HepG2 (cell line): ENCODE results near the gene NUCB1. TPM values are rescaled to one million over a fixed set of nuclear protein-coding genes. Genes with fewer than 3 reads are reported as not detected.
A peak's percentile ranks its signal among the peaks of the same experiment; 100 is the strongest.

ENCODE experiments used
- AGO1 ChIP-seq: fragments of 200-400 bp; formaldehyde crosslinking; IDR thresholded peaks from 2 replicates; pipeline ENCODE4 v1.6.1; 2017; ENCODE audit warnings: mild to moderate bottlenecking, low read depth, low read length, moderate library complexity; ENCODE audit not compliant: poor library complexity, severe bottlenecking
- CBX2 ChIP-seq, 2 experiments: fragments of 200-600 bp in 1 of 2; sonication (generic); formaldehyde crosslinking in 1 of 2; IDR thresholded peaks; 2 replicates each; pipeline versions ENCODE4 v1.7.0 to v1.8.1; 2018 to 2022; ENCODE audit warnings: low read depth in 2 of 2, low read length in 1 of 2, mild to moderate bottlenecking in 1 of 2, missing genetic modification reagents in 1 of 2
- SMARCC2 ChIP-seq: fragments of 450-650 bp; IDR thresholded peaks from 2 replicates; pipeline ENCODE4 v1.6.1; 2017; ENCODE audit warnings: antibody characterized with exemption, mild to moderate bottlenecking
- ZFP36 ChIP-seq: fragments of 150-350 bp; IDR thresholded peaks from 2 replicates; pipeline ENCODE4 v1.6.1; 2018; ENCODE audit warnings: borderline replicate concordance, low read length, low read depth; ENCODE audit not compliant: partially characterized antibody
- ZNF136 ChIP-seq: sonication (generic); formaldehyde crosslinking; IDR thresholded peaks from 2 replicates; pipeline ENCODE4 v1.8.1; 2022; ENCODE audit warnings: low read depth, mild to moderate bottlenecking, moderate library complexity, missing genetic modification reagents
- ZNF547 ChIP-seq: sonication (generic); formaldehyde crosslinking; IDR thresholded peaks from 2 replicates; pipeline ENCODE4 v1.5.1; 2020; ENCODE audit warnings: mild to moderate bottlenecking, missing genetic modification reagents
- ZNF724P ChIP-seq: sonication (generic); formaldehyde crosslinking; IDR thresholded peaks from 2 replicates; pipeline ENCODE4 v1.8.0; 2022; ENCODE audit warnings: missing genetic modification reagents, borderline replicate concordance
- polyA plus RNA-seq, 8 experiments: library from polyadenylated mRNA; depleted of rRNA in 3 of 8; stranded (reverse) in 7 of 8; unstranded in 1 of 8; fragments of >200 nt; fragmentation: Illumina TruSeq in 4 of 8; extraction: Trizol in 4 of 8; gene quantifications; 2 replicates each; pipeline versions ENCODE4 v1.2.1 to v1.2.3, GENCODE V29; 2011 to 2016; ENCODE audit warnings: low read depth in 4 of 8, missing spikeins in 1 of 8, mixed read lengths in 1 of 8; ENCODE audit not compliant: insufficient read depth in 1 of 8
- total RNA-seq, 5 experiments: library from RNA; depleted of rRNA; stranded (reverse); fragments of >200 nt; fragmentation: Illumina TruSeq; extraction: Trizol; gene quantifications; 2 replicates each; pipeline ENCODE4 v1.2.3, GENCODE V29; 2016; ENCODE audit warnings: low read depth in 1 of 5
- TF ChIP-seq, protein P1 (sequence below): sonication (generic); formaldehyde crosslinking; IDR thresholded peaks from one replicate; pipeline ENCODE4 v1.5.1; 2020; ENCODE audit warnings: mild to moderate bottlenecking, missing genetic modification reagents; ENCODE audit errors: not compliant biosample characterization
- TF ChIP-seq, protein P2 (sequence below): sonication (generic); formaldehyde crosslinking; IDR thresholded peaks from 2 replicates; pipeline ENCODE4 v1.4.0; 2020; ENCODE audit warnings: mild to moderate bottlenecking, low read depth, missing genetic modification reagents
- TF ChIP-seq, protein P3 (sequence below): sonication (generic); formaldehyde crosslinking; IDR thresholded peaks from 2 replicates; pipeline ENCODE4 v1.4.0; 2020; ENCODE audit warnings: missing genetic modification reagents
- TF ChIP-seq, protein P4 (sequence below): sonication (generic); IDR thresholded peaks from 2 replicates; pipeline ENCODE4 v1.6.1; 2016; ENCODE audit warnings: low read depth, borderline replicate concordance
- TF ChIP-seq, protein P5 (sequence below): sonication (generic); formaldehyde crosslinking; IDR thresholded peaks from 2 replicates; pipeline ENCODE4 v1.8.0; 2022; ENCODE audit warnings: mild to moderate bottlenecking, missing genetic modification reagents; ENCODE audit not compliant: insufficient replicate concordance

NUCB1 gene
- total and polyA plus RNA-seq, 2 of the 13 experiments (the other 11 are each of a cell fraction or from before 2014, with no cell fraction given) = 82.3 to 106 TPM

DNA sequence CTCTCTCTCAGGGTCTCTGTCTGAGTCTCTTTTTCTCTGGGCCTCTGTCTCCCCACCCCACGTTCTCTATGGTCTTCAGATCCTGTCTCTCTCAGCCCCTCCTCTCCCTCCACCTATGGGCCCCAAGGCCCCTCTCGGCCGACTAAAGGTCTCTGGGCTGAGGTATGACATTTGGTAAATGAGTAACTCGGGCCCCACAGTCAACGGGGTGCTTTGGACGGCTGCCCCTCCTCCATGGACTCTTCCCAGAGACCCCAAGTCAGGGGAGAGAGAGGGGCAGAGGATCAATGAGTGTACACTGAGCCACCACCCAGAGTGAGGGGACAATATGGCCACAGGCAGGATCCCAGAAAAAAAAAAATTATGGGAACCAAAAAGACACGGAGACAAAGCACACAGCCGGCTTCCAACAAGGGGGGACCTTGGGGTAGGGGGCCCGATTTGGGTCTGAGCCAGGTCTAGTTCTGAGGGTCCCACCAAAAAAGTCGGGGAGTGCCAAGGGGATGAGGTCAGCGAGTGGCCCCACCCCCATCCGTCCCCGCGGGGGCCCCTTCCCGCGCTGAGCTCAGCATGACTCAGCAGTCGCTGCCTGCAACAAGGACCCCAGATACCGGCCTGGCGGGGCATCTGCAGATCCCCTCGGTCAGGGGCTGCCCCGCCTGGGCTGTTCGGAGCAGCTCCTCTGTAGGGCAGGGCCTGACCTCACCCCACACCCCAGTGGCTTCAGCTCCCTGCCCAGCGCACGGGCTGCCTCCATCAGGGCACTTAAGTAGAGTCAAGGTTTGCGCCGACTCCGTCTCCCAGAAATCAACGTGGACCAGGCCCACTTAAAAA lies 63.5 kb downstream of the NUCB1 start (continued):
- TF ChIP-seq, protein P1, sequence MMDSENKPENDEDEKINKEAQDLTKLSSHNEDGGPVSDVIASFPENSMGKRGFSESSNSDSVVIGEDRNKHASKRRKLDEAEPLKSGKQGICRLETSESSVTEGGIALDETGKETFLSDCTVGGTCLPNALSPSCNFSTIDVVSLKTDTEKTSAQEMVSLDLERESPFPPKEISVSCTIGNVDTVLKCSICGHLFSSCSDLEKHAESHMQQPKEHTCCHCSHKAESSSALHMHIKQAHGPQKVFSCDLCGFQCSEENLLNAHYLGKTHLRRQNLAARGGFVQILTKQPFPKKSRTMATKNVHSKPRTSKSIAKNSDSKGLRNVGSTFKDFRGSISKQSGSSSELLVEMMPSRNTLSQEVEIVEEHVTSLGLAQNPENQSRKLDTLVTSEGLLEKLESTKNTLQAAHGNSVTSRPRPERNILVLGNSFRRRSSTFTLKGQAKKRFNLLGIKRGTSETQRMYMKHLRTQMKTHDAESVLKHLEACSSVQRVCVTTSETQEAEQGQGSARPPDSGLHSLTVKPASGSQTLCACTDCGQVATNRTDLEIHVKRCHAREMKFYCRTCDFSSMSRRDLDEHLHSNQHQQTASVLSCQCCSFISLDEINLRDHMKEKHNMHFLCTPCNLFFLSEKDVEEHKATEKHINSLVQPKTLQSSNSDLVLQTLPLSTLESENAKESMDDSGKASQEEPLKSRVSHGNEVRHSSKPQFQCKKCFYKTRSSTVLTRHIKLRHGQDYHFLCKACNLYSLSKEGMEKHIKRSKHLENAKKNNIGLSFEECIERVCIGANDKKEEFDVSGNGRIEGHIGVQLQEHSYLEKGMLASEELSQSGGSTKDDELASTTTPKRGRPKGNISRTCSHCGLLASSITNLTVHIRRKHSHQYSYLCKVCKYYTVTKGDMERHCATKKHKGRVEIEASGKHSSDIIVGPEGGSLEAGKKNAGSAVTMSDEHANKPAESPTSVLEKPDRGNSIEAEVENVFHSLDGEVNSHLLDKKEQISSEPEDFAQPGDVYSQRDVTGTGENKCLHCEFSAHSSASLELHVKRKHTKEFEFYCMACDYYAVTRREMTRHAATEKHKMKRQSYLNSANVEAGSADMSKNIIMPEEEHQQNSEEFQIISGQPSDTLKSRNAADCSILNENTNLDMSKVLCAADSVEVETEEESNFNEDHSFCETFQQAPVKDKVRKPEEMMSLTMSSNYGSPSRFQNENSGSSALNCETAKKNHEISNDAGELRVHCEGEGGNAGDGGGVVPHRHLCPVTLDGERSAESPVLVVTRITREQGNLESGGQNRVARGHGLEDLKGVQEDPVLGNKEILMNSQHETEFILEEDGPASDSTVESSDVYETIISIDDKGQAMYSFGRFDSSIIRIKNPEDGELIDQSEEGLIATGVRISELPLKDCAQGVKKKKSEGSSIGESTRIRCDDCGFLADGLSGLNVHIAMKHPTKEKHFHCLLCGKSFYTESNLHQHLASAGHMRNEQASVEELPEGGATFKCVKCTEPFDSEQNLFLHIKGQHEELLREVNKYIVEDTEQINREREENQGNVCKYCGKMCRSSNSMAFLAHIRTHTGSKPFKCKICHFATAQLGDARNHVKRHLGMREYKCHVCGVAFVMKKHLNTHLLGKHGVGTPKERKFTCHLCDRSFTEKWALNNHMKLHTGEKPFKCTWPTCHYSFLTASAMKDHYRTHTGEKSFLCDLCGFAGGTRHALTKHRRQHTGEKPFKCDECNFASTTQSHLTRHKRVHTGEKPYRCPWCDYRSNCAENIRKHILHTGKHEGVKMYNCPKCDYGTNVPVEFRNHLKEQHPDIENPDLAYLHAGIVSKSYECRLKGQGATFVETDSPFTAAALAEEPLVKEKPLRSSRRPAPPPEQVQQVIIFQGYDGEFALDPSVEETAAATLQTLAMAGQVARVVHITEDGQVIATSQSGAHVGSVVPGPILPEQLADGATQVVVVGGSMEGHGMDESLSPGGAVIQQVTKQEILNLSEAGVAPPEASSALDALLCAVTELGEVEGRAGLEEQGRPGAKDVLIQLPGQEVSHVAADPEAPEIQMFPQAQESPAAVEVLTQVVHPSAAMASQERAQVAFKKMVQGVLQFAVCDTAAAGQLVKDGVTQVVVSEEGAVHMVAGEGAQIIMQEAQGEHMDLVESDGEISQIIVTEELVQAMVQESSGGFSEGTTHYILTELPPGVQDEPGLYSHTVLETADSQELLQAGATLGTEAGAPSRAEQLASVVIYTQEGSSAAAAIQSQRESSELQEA = no peak
- TF ChIP-seq ZNF136 (CRISPR knock-in tag) (no peak), AGO1 (peak; percentile 97), ZNF547 (CRISPR knock-in tag) (no peak), ZFP36 (no peak), SMARCC2 (no peak), CBX2 (IDR thresholded peaks at IDR 0.05; ENCODE audit: low read depth, low read length) (no peak), CBX2 (CRISPR knock-in tag; IDR thresholded peaks at IDR 0.05; ENCODE audit: low read depth) (no peak), ZNF724P (no peak)
- TF ChIP-seq, protein P2, sequence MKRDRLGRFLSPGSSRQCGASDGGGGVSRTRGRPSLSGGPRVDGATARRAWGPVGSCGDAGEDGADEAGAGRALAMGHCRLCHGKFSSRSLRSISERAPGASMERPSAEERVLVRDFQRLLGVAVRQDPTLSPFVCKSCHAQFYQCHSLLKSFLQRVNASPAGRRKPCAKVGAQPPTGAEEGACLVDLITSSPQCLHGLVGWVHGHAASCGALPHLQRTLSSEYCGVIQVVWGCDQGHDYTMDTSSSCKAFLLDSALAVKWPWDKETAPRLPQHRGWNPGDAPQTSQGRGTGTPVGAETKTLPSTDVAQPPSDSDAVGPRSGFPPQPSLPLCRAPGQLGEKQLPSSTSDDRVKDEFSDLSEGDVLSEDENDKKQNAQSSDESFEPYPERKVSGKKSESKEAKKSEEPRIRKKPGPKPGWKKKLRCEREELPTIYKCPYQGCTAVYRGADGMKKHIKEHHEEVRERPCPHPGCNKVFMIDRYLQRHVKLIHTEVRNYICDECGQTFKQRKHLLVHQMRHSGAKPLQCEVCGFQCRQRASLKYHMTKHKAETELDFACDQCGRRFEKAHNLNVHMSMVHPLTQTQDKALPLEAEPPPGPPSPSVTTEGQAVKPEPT (CRISPR knock-in tag) = peak; percentile 43; the same call in 1 of the 2 replicates
- TF ChIP-seq, protein P3, sequence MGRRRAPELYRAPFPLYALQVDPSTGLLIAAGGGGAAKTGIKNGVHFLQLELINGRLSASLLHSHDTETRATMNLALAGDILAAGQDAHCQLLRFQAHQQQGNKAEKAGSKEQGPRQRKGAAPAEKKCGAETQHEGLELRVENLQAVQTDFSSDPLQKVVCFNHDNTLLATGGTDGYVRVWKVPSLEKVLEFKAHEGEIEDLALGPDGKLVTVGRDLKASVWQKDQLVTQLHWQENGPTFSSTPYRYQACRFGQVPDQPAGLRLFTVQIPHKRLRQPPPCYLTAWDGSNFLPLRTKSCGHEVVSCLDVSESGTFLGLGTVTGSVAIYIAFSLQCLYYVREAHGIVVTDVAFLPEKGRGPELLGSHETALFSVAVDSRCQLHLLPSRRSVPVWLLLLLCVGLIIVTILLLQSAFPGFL = no peak
- TF ChIP-seq, protein P4, sequence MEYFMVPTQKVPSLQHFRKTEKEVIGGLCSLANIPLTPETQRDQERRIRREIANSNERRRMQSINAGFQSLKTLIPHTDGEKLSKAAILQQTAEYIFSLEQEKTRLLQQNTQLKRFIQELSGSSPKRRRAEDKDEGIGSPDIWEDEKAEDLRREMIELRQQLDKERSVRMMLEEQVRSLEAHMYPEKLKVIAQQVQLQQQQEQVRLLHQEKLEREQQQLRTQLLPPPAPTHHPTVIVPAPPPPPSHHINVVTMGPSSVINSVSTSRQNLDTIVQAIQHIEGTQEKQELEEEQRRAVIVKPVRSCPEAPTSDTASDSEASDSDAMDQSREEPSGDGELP = peak; percentile 34; the same call in 1 of the 2 replicates
- TF ChIP-seq, protein P5, sequence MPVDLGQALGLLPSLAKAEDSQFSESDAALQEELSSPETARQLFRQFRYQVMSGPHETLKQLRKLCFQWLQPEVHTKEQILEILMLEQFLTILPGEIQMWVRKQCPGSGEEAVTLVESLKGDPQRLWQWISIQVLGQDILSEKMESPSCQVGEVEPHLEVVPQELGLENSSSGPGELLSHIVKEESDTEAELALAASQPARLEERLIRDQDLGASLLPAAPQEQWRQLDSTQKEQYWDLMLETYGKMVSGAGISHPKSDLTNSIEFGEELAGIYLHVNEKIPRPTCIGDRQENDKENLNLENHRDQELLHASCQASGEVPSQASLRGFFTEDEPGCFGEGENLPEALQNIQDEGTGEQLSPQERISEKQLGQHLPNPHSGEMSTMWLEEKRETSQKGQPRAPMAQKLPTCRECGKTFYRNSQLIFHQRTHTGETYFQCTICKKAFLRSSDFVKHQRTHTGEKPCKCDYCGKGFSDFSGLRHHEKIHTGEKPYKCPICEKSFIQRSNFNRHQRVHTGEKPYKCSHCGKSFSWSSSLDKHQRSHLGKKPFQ = no peak
